CD1c-positive myeloid dendritic cell (primary cell): ENCODE results near the gene BICRA.

Experiments used
- DNase-seq: peaks from one replicate; pipeline ENCODE4 v3.0.0-alpha.2; 2016; ENCODE audit errors: extremely low spot score

Gene BICRA

DNA sequence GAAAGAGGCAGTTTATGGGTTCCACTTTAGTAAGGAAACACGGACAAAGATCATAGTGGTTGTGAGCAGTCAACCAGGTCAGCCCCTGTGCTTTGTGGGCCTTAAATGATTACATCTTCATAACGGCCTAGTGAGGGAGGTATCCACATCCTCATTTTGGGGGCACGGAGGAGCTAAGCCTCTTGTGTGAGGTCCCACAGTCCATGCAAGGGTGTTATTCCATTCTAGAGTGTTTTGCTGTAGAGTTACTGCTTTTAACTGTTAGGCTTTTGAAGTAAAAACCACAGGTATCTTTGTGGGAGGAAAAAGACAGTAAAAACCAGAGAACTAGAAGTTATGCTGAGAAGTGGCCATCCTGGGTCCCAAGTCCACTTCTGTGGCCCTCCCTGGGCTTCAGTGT lies 140.4 kb downstream of the BICRA start:
- DNase-seq: no peak

DNA sequence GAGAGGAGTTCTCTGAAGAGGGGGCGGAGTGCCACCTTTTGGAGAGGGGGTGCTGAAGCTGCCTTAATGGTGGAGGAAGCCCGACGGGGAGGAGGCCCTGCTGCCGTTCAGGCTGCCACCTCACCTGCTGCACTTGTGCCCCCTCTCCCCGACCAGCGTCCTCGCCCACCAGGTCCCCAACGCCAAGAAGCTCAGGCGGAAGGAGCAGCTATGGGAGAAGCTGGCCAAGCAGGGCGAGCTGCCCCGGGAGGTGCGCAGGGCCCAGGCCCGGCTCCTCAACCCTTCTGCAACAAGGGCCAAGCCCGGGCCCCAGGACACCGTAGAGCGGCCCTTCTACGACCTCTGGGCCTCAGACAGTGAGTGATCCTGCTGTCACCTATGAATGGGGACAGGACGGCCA lies 141.8 kb downstream of the BICRA start:
- DNase-seq: no peak

DNA sequence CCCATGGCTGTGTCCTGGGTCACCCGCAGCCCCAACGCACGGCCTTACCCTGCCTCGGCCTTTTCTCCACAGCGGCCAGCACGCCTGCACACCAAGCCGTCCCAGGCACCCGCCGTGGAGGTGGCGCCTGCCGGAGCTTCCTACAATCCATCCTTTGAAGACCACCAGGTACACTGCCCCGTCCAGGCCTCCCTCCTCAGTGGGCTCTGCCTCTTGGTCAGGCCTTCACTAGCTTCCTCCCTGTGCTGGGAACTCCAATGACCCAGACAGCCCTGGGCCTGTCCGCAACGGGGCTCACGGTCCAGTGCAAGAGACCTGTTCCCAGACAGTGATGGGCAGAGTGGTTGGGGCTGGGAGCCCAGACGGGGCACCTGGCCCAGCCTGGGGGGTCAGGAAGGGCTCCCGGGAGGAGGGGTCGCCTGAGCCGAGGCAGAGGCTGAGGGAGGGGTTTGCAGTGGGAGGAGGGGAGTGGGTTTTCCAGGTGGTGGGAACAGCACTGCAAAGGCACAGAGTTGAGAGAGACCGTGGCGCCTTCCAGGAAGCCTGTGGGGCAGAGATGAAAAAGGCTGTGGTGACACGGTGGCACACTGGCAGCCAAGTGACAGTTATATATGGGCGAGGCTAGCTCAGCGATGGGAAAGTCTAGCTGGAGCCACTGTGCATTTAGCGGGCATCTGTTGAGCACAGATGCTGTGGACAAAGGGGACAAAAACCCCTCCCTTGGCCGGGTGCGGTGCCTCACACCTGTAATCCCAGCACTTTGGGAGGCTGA lies 143.7 kb downstream of the BICRA start:
- DNase-seq: no peak
